ENCODE measurements around the gene NKG7. TPM values are rescaled to one million over a fixed set of nuclear protein-coding genes. Genes with fewer than 3 reads are reported as not detected.

Gene NKG7
- total and polyA plus RNA-seq, 9 donors: 0.80 to 3.9 (median 2.1) TPM

DNA sequence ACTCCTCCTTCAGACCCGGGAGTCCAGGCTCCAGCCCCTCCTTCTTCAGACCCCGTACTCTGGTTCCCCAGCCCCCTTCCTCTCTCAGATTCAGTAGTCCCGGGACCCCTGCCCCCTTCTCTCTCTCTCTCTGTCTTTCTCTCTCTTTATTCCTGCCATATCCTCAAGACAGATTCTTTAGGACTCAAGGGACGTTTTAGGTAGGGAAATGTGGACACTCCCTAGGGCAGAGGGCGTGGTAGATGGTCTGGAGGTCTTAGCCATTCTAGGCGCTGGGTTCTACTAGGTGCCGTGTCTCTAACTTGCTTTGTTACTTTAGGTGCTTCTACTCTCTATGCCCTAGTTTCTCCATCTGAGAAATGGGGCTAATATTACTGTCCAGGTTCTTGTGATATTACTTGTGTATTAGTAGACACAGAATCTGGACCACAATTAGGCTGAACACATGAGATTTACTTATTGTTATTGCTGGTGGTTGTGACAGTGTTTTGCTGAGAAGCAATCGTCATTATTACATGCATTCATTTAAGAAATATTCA, 18.7 kb upstream of the NKG7 start:
- H3K27ac ChIP-seq (ENCODE audit: low read length): no peak overlapping the region
- no peaks in the 10 kb centered on the region for H3K9me3 ChIP-seq (replicated peaks; ENCODE audit: control insufficient read depth, low read depth, low read length)

DNA sequence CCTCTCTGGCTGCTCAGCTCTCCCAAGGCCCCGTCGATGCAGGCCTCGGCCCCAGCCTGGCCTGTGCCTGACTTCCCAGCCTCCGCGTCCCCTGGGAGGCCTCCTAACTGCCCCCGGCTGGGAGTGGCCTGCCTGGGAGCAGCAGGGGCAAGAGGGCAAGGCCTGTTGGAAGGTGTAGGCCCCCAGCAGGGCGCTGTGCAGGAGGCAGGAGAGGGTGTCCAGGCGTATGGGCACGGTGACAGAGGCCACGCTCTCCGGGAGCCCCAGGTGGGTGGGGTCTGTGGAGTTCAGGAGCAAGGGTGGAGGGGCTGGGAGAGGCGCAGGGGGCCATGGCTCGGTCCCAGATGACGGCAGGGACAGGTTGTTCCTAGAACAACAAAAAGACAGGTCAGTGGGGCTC, 16.7 kb upstream of the NKG7 start:
- WGBS (ENCODE audit: insufficient coverage): 76% methylated on average over 14 of the region's 14 CpGs
- Histone ChIP-seq H3K36me3 (ENCODE audit: control insufficient read depth, insufficient read depth, low read length) (no peaks in the 10 kb centered on the region), H3K9me3 (replicated peaks; ENCODE audit: control insufficient read depth, low read depth, low read length) (no peaks in the 10 kb centered on the region), H3K27me3 (ENCODE audit: control insufficient read depth, insufficient read depth, low read length) (no peaks in the 10 kb centered on the region), H3K4me3 (ENCODE audit: low read length) (no peak overlapping the region), H3K27ac (ENCODE audit: low read length) (no peak overlapping the region), H3K4me1 (ENCODE audit: control insufficient read depth, insufficient read depth, low read length) (peaks cover 4% of the 10 kb centered on the region)
- DNase-seq: no peak

More for the DNA sequence above, 18.7 kb upstream of the NKG7 start:
- no peaks in the 10 kb centered on the region for H3K36me3 ChIP-seq (ENCODE audit: control insufficient read depth, insufficient read depth, low read length)
- H3K27me3 ChIP-seq (ENCODE audit: control insufficient read depth, insufficient read depth, low read length): no peaks in the 10 kb centered on the region
- DNase-seq: no peak
- peaks cover 11% of the 10 kb centered on the region for H3K4me1 ChIP-seq (ENCODE audit: control insufficient read depth, insufficient read depth, low read length)
- 29% methylated on average over 2 of the region's 8 CpGs for WGBS (ENCODE audit: insufficient coverage)
- no peak overlapping the region for H3K4me3 ChIP-seq (ENCODE audit: low read length)

DNA sequence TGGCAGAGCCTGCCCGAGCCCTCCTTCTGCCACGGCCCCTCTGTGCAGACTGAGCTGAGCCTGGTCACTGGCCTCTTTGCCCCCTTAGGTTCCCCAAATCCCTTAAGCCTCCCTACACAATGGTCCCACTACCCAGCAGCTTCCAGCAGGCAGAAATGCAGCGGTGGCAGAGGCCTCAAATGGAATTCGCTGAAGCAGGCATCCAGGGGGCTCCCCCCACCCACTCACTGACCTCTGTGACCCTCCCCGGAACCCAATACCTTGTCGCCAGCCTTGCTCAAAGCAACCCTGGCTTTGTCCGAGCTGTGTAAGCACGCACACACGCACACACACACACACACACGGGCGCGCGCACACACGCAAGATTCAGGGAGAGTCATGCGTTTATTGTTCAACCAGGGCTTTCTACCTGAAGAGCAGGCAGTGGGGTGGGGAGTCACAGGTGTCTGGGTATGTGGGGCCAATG, 15.5 kb upstream of the NKG7 start, which contains the start of gene LIM2:
Gene LIM2, minus strand, starts transcription at position 51 of the 466 bp plus-strand sequence. CDS start 531 bp downstream, outside the sequence.
- H3K27me3 ChIP-seq (ENCODE audit: control insufficient read depth, insufficient read depth, low read length): no peaks in the 10 kb centered on the region
- WGBS (ENCODE audit: insufficient coverage): 52% methylated on average over 7 of the region's 15 CpGs
- H3K27ac ChIP-seq (ENCODE audit: low read length): no peak within 1 kb of the TSS
- DNase-seq: no peak
- H3K36me3 ChIP-seq (ENCODE audit: control insufficient read depth, insufficient read depth, low read length): no peaks in the 10 kb centered on the region
- H3K4me3 ChIP-seq (ENCODE audit: low read length): no peak within 1 kb of the TSS
- no peaks in the 10 kb centered on the region for H3K4me1 ChIP-seq (ENCODE audit: control insufficient read depth, insufficient read depth, low read length)
- no peaks in the 10 kb centered on the region for H3K9me3 ChIP-seq (replicated peaks; ENCODE audit: control insufficient read depth, low read depth, low read length)

DNA sequence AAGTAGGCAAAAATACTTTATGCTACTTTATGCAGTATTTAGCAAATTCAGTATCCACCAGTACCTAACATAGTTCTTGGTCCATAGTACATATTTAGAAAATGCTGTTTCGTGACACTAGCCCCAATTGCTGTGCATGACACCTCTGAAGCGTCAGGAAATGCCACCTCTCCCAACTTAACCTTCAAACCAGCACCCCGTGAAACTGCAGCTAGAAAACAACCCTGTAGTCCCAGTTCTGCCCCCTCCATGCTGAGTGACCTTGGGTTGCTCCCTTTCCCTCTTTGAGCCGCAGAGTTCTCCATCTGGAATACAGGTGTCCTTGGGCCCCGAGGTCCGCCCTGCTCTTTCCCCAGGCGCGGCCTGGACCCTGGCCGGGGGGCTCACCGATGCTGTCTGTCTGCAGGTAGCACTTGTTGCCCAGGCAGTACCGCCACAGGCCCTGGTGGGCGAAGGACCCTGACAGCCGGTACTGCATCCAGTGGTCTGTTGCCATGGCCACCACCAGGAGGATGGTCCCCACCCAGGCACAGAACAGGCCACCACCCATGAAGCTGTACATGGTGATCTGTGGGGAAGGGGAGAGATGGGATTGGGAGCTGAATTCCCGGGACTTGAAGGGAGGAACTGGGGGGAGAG, 14.5 kb upstream of the NKG7 start:
- H3K36me3 ChIP-seq (ENCODE audit: control insufficient read depth, insufficient read depth, low read length): no peaks in the 10 kb centered on the region
- WGBS (ENCODE audit: insufficient coverage): 80% methylated on average over 11 of the region's 14 CpGs
- no peaks in the 10 kb centered on the region for H3K4me1 ChIP-seq (ENCODE audit: control insufficient read depth, insufficient read depth, low read length)
- DNase-seq: no peak
- no peak overlapping the region for H3K4me3 ChIP-seq (ENCODE audit: low read length)
- no peaks in the 10 kb centered on the region for H3K9me3 ChIP-seq (replicated peaks; ENCODE audit: control insufficient read depth, low read depth, low read length)
- H3K27ac ChIP-seq (ENCODE audit: low read length): no peak overlapping the region
- no peaks in the 10 kb centered on the region for H3K27me3 ChIP-seq (ENCODE audit: control insufficient read depth, insufficient read depth, low read length)

DNA sequence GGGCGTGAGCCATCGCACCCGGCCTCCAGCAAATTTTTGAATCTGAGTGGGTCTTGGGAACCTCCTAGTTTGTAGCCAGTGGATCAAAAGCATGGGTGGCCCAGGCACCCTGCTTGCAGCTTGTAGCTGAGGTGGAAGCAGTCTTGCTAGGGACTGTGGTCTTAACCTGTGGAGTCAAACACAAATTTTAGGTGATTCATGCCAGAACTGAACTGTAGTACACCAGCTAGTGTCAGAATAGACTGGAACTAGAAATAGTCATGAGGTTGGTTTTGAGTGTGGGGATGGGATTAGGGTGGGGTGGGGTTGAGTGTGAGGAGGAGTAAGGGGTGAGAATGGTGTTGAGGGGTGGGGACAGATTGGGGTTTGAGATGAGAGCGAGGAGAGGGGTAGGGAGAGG, 9.6 kb upstream of the NKG7 start:
- H3K27me3 ChIP-seq (ENCODE audit: control insufficient read depth, insufficient read depth, low read length): no peaks in the 10 kb centered on the region
- H3K9me3 ChIP-seq (replicated peaks; ENCODE audit: control insufficient read depth, low read depth, low read length): peaks cover 2% of the 10 kb centered on the region
- H3K36me3 ChIP-seq (ENCODE audit: control insufficient read depth, insufficient read depth, low read length): no peaks in the 10 kb centered on the region
- DNase-seq: no peak
- 87% methylated on average over 4 of the region's 4 CpGs for WGBS (ENCODE audit: insufficient coverage)
- H3K4me3 ChIP-seq (ENCODE audit: low read length): no peak overlapping the region
- H3K4me1 ChIP-seq (ENCODE audit: control insufficient read depth, insufficient read depth, low read length): no peaks in the 10 kb centered on the region
- no peak overlapping the region for H3K27ac ChIP-seq (ENCODE audit: low read length)

DNA sequence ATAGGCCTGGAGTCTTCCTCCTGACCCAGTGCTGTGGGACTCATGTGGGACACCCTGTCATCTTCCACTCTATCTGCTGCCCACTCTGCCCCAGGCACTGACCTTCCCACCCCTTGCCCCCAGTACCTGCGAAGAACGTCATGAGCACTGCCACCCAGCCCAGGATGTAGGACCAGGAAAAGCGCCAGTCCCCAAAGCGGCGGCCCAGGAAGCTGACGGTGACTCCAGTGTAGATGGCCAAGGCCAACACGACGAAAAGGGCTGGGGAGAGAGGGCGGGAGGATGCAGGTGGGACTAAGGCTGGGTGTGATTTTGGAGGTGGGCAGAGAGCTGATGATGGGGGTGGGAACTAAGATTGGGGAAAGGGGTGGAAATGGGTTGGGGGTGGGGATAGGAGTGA, 7.9 kb upstream of the NKG7 start:
- no peak for DNase-seq
- no peaks in the 10 kb centered on the region for H3K36me3 ChIP-seq (ENCODE audit: control insufficient read depth, insufficient read depth, low read length)
- H3K4me3 ChIP-seq (ENCODE audit: low read length): no peak overlapping the region
- H3K27ac ChIP-seq (ENCODE audit: low read length): no peak overlapping the region
- 95% methylated on average over 9 of the region's 9 CpGs for WGBS (ENCODE audit: insufficient coverage)
- no peaks in the 10 kb centered on the region for H3K27me3 ChIP-seq (ENCODE audit: control insufficient read depth, insufficient read depth, low read length)
- no peaks in the 10 kb centered on the region for H3K4me1 ChIP-seq (ENCODE audit: control insufficient read depth, insufficient read depth, low read length)
- H3K9me3 ChIP-seq (replicated peaks; ENCODE audit: control insufficient read depth, low read depth, low read length): peaks cover 2% of the 10 kb centered on the region

DNA sequence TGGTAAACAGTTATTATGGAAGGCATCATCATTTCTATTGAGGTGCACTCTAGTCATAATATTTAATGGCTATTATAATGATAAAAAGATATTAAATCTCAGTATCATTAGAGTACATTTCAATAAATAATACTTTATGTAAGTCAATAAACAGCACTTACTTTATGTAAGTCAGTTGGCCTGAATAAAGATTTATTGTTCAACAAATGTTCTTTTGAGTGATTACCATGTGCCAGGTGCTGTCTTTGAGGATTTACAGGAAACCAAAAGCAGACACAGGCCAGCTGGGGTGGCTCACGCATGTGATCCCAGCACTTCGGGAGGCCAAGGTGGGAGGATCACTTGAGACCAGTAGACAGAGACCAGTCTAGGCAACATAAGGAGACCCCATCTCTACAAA, 5.0 kb upstream of the NKG7 start:
- no CpG with 5 or more reads among the region's 2 CpGs for WGBS (ENCODE audit: insufficient coverage)
- Histone ChIP-seq H3K4me3 (ENCODE audit: low read length) (no peak overlapping the region), H3K27me3 (ENCODE audit: control insufficient read depth, insufficient read depth, low read length) (no peaks in the 10 kb centered on the region), H3K27ac (ENCODE audit: low read length) (no peak overlapping the region), H3K9me3 (replicated peaks; ENCODE audit: control insufficient read depth, low read depth, low read length) (peaks cover 2% of the 10 kb centered on the region), H3K36me3 (ENCODE audit: control insufficient read depth, insufficient read depth, low read length) (no peaks in the 10 kb centered on the region), H3K4me1 (ENCODE audit: control insufficient read depth, insufficient read depth, low read length) (no peaks in the 10 kb centered on the region)
- no peak for DNase-seq

DNA sequence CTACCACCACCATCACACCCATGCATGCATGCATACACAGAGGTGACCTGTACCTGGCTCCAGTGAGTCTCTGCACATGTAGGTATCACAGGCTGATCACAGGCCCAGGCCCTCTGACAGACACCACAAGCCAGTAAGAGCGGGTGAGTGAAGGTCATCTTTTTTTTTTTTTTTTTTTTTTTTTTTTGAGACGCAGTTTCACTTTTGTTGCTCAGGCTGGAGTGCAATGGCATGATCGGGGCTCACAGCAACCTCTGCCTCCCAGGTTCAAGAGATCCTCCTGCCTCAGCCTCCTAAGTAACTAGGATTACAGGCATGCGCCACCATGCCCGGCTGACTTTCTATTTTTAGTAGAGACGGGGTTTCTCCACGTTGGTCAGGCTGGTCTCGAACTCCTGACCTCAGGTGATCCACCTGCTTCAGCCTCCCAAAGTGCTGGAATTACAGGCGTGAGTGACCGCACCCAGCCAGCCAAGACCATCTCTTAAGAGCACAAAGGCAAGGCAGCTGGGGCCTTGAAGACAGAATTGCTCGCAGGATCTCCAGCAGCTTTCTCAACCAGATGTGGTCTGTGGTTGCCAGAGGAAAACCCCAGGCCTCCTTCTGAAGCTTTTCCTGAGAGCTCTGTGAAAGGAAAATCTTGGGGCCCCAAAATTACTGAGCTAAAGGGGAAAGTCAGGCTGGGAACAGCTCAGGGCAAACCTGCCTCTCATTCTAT, 3.2 kb upstream of the NKG7 start:
- H3K4me3 ChIP-seq (ENCODE audit: low read length): no peak overlapping the region
- DNase-seq: no peak
- 64% methylated on average over 8 of the region's 11 CpGs for WGBS (ENCODE audit: insufficient coverage)
- no peaks in the 10 kb centered on the region for H3K36me3 ChIP-seq (ENCODE audit: control insufficient read depth, insufficient read depth, low read length)
- no peaks in the 10 kb centered on the region for H3K4me1 ChIP-seq (ENCODE audit: control insufficient read depth, insufficient read depth, low read length)
- H3K9me3 ChIP-seq (replicated peaks; ENCODE audit: control insufficient read depth, low read depth, low read length): no peaks in the 10 kb centered on the region
- no peak overlapping the region for H3K27ac ChIP-seq (ENCODE audit: low read length)
- H3K27me3 ChIP-seq (ENCODE audit: control insufficient read depth, insufficient read depth, low read length): no peaks in the 10 kb centered on the region

DNA sequence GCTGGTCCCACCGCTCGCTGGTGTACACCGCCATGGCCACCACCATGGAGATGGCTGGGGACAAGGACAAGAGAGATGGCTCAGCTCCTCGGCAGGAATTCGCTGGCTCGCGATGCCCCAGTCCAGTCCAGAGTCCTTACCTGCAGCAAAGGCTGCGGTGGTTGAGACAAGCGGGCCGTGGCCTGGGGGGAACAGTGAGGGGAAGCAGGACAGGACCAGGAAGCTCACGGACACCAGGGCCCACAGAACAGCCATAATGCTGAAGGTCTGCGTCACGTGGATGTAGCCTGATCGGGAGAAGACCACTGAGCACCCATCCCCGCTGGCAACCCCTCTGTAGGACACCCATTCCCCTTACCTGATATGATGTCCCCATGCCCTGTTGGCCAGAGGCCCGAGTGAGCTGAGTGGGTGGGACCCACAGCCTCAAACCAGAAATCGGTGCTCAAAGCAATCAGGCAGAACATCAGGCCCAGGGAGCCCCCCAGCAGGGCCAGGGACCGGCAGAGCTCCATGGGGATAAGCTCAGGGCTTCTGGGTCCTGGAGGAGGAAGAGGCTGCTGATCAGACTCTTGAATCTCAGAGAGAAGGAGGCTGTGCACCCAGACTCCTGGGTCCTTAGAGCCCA, 319 bp downstream of the NKG7 start:
- Histone ChIP-seq H3K36me3 (ENCODE audit: control insufficient read depth, insufficient read depth, low read length) (no peaks in the 10 kb centered on the region), H3K27ac (ENCODE audit: low read length) (no peak overlapping the region), H3K27me3 (ENCODE audit: control insufficient read depth, insufficient read depth, low read length) (no peaks in the 10 kb centered on the region), H3K4me1 (ENCODE audit: control insufficient read depth, insufficient read depth, low read length) (peaks cover 12% of the 10 kb centered on the region), H3K9me3 (replicated peaks; ENCODE audit: control insufficient read depth, low read depth, low read length) (no peaks in the 10 kb centered on the region), H3K4me3 (ENCODE audit: low read length) (no peak overlapping the region)
- DNase-seq: no peak
- whole genome bisulfite sequencing (ENCODE audit: insufficient coverage): 89% methylated on average over 13 of the region's 18 CpGs

DNA sequence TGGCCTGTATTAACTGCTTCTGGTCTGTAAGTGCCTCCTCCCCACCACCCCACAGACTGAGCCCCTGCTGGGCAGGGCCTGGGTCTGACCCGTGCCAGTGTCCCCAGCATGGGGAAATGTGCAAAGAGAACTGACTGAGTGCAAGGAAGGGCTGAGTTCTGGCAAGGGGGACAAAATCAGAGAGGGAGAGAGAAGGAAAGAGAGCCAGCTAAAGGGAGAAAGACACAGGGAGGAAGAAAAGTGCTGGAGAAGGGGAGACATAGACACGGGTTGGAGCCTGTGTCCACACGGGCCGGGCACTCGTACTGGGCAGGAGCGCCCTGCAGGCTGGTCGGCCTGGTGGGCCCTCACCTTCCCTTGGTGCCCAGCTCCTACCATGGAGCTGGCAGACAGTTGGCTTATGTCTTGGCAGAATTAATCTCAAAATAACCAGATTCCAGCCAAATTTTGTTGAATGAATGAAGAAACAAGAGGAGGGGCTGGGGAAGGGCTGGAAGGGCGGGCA, 1.2 kb downstream of the NKG7 start:
- no peak for DNase-seq
- Histone ChIP-seq H3K4me3 (ENCODE audit: low read length) (peak overlapping the region; percentile 0), H3K4me1 (ENCODE audit: control insufficient read depth, insufficient read depth, low read length) (peaks cover 16% of the 10 kb centered on the region), H3K36me3 (ENCODE audit: control insufficient read depth, insufficient read depth, low read length) (no peaks in the 10 kb centered on the region), H3K27me3 (ENCODE audit: control insufficient read depth, insufficient read depth, low read length) (no peaks in the 10 kb centered on the region), H3K9me3 (replicated peaks; ENCODE audit: control insufficient read depth, low read depth, low read length) (no peaks in the 10 kb centered on the region), H3K27ac (ENCODE audit: low read length) (no peak overlapping the region)
- 74% methylated on average over 6 of the region's 8 CpGs for WGBS (ENCODE audit: insufficient coverage)

Measured in muscle of leg (tissue), 11 donors.